NCI-H748 treated with DMSO at 0.1 percent for 48 hours (cell line): ENCODE measurements around the gene LTC4S.
A peak's percentile ranks its signal among the peaks of the same experiment; 100 is the strongest.

Experiments
- DNase-seq: peaks from one replicate; lab custom pipeline; 2025; lab: John Stamatoyannopoulos, UW

Gene LTC4S

DNA sequence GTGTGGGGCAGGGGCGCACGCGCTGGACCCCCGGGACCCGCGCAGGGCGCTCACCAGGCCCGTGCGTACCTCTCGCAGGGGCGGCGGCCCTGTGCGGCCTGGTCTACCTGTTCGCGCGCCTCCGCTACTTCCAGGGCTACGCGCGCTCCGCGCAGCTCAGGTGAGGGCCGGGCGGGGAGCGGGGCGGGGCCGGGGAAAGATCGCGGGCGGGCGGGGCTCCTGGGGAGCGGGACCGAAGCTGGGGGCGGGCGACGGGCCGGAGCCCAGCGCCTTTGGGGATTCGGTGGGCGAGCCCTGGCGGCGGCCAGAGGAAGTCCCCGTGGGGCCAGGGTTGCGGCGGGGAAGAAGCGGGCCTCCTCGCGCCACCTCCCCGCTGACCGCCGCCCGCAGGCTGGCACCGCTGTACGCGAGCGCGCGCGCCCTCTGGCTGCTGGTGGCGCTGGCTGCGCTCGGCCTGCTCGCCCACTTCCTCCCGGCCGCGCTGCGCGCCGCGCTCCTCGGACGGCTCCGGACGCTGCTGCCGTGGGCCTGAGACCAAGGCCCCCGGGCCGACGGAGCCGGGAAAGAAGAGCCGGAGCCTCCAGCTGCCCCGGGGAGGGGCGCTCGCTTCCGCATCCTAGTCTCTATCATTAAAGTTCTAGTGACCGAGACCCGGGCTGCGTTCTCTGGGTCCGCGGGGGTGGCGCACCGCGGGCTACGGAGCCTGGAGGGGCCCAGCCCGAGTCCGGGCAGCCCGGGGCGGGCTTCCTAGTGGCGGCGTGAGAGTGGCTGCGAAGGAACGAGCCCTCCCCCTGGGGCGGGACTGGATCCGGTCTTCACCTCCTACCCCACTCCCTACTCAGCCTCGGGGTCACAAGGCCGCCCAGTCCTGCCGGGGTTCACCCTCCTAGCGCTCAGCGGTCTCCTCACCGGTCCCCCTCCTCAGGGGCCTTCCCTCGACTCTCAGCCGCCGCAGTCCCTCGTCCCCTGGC lies 2.4 kb downstream of the LTC4S start:
- peak; percentile 72 for DNase-seq

- no peak for DNase-seq
These were observed 3.3 kb downstream of the LTC4S start for GRCh38 chr5:179796877-179797608.

GRCh38 chr5:179797741-179798140 lies 4.0 kb downstream of the LTC4S start:
- no peak for DNase-seq

- no peak for DNase-seq
These were observed 4.5 kb downstream of the LTC4S start for GRCh38 chr5:179798144-179798770.

DNA sequence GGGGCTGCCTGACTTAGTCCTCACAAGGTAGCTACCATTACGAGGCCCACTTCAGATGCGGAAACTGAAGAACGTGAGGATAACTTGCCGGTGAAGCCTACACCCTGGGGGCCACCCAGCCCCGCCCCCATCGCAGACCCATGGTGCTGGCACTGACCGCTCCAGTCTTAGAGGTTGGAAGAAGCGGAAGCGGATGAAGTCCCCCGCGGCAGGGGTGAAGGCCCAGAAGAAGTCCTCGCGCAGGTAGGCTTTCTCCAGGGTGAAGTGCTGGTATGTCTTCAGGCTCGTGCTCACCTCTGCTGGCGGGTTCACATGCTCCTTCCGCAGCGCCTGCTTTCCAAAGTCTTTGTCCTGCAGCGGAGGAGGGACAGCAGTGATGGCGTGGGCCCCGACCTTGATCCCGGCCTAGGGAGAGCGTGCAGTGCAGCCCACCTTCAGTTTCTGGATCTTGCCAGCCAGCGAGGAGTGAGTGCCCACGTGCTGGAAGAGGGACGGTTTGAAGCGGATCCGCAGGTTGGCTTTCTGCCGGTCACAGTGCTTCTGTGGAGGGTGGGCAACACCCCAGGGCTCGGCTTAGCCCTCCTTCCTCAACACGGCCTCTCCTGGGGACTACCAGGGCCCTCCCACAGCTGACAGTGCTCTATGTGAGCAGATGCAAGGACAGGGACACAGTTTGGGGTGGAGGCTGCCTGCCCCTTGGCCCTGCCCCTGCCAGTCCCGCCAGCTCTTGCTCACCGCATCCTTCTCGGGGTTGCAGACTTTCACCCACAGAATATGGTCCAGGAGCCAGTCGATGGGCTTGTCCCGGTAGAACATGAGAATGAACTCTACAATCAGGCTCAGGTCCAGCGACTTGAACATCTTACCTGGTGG lies 5.2 kb downstream of the LTC4S start:
- no peak for DNase-seq

- DNase-seq: no peak
These were observed 5.8 kb downstream of the LTC4S start for GRCh38 chr5:179799644-179799973.

GRCh38 chr5:179800071-179800695 lies 6.4 kb downstream of the LTC4S start:
- DNase-seq: no peak

- DNase-seq: no peak
These were observed 7.0 kb downstream of the LTC4S start for GRCh38 chr5:179800696-179801201.

GRCh38 chr5:179801304-179802206 lies 7.8 kb downstream of the LTC4S start:
- no peak for DNase-seq

- no peak for DNase-seq
These were observed 8.6 kb downstream of the LTC4S start for GRCh38 chr5:179802207-179802883.

DNA sequence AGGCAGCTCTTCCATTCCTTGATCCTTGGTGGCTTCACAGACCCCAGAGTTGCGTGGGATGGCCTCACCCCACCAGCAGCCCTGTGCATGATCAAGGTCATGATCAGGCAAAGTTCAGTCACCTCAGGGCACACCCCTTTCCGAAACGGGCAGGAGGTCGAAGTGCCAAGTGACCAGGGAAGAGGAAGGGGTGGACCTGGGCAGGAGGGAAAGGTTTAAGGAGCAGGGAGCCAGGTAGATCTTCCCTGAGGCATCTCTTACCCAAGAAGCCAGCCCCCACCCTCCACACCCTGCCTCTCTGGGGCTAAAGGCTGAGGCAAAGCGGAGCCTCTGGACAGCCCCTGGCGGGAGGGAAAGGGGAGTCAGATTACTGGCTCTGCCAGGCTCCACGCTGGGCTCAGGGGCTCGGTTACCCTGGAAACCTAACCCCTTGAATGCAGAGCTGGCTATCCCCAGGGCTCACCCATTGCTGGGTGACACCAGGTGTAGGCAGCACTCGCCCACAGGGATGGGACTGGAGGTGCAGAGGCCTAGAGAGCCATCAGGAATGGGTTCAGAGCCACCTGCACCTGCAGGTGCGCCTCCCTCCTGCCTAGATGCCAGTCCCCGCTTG lies 9.3 kb downstream of the LTC4S start:
- DNase-seq: no peak

DNA sequence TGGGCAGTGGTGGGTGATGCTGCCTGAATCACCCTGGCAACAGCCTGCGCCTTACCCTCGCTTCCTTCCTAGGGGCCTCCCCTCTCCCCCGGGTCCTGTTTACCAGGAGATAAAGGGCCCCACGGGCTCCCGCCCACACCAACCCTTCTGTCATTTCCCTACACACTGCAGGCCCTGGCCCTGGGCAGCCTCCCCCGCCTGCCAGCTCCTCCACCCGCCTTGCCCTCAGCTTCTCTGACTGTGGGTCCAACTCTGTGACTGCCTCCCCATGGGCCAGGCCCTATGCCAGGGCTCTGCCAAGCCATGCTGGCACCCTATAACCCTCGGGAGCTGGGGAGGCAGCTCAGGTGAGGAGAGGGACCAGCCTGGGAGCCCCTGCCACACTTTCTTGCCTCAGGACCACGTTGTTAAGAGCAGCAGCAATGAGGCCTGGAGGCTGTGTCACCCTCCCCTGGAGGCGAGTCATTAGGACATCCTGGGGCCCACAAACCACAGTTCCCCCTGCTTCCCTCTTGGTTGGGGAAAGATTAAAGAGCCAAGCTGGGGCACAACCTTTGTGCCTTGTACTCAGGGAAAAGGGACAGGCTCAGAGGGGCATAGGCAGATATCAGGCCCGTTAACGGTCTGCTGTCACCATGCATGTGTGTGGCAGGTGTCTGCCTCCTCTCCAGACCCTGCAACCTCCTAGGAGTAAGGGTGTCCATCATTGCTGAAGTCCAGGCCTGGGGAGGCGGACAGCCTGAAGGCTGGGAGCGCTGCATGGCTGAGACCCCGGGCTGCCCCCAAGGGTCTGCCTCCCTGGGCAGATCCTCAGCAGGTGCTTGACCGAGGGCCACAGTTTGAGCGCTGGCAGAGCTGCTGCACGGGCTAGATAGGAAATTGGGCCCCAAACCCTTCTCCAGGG lies 10.1 kb downstream of the LTC4S start:
- no peak for DNase-seq

DNA sequence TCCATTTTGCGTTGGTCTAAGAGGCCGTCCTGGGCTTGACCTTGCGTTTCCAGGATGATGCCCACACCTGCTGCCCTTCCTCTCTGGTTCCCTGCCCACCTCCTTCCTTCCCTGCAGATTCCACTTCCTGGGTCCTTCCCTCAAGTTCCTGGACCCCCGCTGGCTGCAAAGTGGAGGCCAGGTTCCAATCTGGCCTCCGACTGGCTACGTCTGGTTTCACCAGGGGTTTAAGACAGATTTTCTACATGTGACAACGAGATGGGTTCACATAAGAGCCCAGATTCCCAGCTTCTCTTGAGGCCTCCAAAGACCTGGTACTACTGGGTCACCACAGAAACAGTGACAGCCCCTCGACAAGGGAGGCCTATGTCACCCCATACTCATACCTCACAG lies 10.8 kb downstream of the LTC4S start:
- no peak for DNase-seq

DNA sequence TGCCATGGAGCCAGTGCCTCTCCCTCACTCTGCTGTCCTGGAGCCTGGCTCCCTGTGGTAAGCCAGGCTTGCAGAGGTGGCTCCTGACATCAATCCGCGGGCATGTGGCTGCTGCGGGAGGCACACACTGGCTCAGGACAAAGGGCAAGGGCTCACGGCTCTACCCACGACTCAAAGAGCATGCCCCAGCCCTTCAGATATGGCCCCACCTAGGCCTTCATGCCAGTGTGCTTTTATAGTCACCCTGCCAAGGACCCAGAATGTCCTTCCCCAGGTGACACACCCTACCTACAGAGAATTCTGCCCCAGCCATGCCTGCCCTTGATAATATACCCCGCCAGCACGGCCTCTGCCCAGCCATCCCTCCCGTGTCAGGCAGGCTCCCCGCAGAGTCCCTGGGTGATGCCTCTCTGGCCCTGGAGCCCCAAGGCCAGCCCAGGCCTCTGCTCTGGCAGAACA lies 11.3 kb downstream of the LTC4S start:
- DNase-seq: no peak

DNA sequence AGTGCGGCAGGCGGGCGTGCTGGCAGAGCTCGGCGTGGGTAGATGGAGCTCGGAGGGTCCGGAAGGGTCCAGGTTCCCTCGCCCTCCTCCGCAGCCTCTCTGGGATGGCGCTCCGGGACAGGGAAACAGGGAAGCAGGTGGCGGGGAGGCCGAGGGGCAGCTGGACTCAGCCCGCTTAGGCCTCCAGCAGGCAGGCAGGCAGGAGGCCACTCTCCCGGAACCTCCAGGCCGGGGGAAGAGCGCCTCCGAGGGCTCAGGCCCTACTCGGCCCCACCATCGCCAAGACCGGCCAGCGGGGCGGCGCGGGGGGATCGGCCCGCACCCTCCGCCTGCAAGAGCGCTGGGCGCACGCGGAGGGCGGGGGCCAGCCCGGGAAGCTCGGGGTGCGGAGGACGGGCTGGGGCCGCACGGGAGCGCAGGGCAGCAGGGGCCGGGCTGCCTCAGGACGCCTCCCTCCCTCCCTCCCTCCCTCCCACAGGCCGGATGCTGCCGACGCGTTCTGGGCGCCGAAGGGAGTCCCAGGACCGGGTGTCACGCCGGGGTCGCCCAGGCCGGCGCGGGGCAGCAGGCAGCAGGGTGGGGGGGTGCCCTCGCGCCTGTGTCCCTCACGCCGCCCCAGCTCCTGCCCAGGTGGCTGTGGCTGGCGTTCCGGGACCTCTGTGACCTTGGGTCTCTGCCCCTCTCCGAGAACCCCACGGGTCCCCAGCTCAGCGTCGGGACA lies 11.9 kb downstream of the LTC4S start:
- no peak for DNase-seq

DNA sequence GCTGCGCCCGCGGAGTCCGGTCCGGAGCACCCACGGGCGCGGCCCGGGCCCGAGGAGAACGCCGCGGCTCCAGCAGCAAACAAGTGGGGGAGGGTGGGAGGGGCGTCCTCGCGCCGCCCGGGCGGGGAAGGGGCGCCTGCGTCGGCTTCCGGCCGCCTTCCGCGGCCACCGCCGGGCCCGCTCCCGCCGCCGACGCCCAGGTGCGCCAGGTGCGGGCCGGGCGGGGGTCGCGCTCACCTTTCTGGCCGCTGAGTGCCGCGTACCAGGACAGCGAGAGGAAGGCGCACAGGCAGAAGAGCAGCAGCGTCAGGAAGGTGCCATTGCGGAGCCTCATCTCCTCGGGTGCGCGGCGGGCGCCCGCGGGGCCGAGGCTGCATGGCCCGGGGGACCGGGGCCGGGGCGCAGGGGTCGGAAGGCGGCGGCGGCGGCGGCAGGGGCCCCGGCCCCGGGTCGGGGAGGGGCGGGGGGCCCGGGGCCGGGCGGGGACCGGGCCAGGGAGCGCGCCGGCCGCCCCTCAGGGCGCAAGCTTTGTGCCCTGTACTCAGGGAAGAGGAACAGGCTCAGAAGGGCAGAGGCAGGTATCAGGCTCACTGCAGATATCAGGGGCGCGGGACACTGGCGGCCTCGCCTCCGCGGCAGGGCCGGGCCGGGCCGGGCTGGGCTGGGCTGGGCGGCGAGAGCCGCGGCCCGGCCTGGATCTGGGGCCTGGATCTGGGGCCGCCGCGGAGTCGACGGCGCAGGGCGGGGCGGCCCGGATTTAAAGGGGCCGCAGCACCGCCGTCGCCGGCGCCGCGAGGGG lies 12.7 kb downstream of the LTC4S start, which contains the start of gene MGAT4B:
Gene MGAT4B, minus strand, starts transcription at position 617 of the 799 bp plus-strand sequence. Its CDS starts 283 bp downstream, at position 334.
- DNase-seq: no peak
